Lower leg skin (tissue), 4 donors: ENCODE results near the gene ADD2. TPM values are rescaled to one million over a fixed set of nuclear protein-coding genes. Genes with fewer than 3 reads are reported as not detected.
"Not testable (repeated sequence)": the region's sequence is repeated elsewhere in the genome, so short reads cannot be mapped to it uniquely, and the experiment has no call there.

ENCODE experiments used
- DNase-seq, 2 donors: peaks; one replicate each; pipeline ENCODE4 v3.0.0-alpha.2; 2019; ENCODE audit warnings: low spot score in 2 of 2
- H3K4me3 ChIP-seq: fragments of 200-600 bp; sonication (generic); 2 replicates; pipeline ENCODE4 v1.5.1; 2017; ENCODE audit warnings: mild to moderate bottlenecking, low read depth; ENCODE audit not compliant: poor library complexity, severe bottlenecking
- POLR2A ChIP-seq, 2 donors: fragments of 450-650 bp; IDR thresholded peaks; one replicate each; pipeline ENCODE4 v1.6.1; 2016 to 2017; ENCODE audit warnings: antibody characterized with exemption in 2 of 2, mild to moderate bottlenecking in 1 of 2, moderate library complexity in 1 of 2
- WGBS, 2 donors: methylation state at CpG; one replicate each; pipeline ENCODE4 v1.1.5; 2018; 5-methylcytosine and 5-hydroxymethylcytosine counted together
- intact Hi-C: fragments of 100-400 bp; cut with DNase I; formaldehyde crosslinking; loops from one replicate; pipeline ENCODE4 v1.15.0; 2023; ENCODE audit warnings: low total_unique reads
- total RNA-seq, 4 donors: library from RNA; depleted of rRNA; stranded (reverse); fragments of >200 nt; gene quantifications; one replicate each; pipeline ENCODE4 v1.1.0, GENCODE V29; 2016
- TF ChIP-seq, protein P1 (sequence below), 3 donors: fragments of 450-650 bp; IDR thresholded peaks; one replicate each; pipeline ENCODE4 v1.5.1; 2016; ENCODE audit warnings: antibody characterized with exemption in 3 of 3, mild to moderate bottlenecking in 3 of 3, moderate library complexity in 2 of 3

The ADD2 gene
- total RNA-seq, 4 donors from 2014 or later = 0.17 to 1.2 (median 0.54) TPM

DNA sequence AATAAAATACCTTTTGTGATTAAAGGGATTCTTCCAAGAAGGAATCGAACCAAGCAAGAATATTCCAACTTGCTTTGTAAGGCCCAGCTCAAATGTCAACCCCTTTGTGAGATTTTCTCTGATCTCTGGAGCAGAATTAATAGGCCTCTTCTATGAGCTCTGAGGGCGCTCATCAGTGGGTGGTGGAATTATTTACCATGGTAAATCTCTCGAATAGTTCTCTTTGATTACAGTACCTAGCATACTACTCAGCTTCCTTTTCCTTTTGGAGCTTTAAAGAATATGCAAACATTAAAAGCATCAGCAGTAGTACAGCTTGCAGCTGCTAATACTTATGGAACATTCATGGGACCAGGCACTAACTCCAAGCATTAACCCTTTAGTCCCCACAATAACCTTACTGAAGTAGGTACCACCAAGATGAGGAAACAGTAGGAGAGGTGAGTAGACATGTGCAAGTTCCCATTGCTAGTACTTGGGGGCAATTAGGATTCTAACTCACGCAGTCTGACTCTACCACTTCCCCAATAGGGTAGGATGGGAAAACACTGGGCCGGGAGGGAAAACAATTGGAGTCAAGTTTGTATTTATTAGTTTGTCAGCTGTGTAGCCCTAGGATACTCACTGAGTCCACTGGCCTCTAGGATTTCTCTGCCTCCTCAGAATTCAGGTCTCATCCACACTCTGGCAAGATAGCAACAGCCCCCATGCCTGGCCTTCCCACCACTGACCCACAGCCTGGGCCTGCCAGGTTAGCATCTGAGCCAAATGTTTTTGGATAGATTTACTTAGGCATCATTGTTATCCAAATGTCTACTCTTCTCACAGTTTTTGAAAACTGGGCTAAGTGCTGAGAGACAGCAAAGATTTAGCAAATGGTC, 21.7 kb downstream of the ADD2 start:
- intact Hi-C loops = no loop called here
- WGBS, 2 donors = 55 to 64% methylated on average over 5 of the region's 5 CpGs
- DNase-seq = no peak
- no peak overlapping the region for H3K4me3 ChIP-seq
- TF ChIP-seq, protein P1, sequence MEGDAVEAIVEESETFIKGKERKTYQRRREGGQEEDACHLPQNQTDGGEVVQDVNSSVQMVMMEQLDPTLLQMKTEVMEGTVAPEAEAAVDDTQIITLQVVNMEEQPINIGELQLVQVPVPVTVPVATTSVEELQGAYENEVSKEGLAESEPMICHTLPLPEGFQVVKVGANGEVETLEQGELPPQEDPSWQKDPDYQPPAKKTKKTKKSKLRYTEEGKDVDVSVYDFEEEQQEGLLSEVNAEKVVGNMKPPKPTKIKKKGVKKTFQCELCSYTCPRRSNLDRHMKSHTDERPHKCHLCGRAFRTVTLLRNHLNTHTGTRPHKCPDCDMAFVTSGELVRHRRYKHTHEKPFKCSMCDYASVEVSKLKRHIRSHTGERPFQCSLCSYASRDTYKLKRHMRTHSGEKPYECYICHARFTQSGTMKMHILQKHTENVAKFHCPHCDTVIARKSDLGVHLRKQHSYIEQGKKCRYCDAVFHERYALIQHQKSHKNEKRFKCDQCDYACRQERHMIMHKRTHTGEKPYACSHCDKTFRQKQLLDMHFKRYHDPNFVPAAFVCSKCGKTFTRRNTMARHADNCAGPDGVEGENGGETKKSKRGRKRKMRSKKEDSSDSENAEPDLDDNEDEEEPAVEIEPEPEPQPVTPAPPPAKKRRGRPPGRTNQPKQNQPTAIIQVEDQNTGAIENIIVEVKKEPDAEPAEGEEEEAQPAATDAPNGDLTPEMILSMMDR (IDR thresholded peaks at IDR 0.05) = no peak

DNA sequence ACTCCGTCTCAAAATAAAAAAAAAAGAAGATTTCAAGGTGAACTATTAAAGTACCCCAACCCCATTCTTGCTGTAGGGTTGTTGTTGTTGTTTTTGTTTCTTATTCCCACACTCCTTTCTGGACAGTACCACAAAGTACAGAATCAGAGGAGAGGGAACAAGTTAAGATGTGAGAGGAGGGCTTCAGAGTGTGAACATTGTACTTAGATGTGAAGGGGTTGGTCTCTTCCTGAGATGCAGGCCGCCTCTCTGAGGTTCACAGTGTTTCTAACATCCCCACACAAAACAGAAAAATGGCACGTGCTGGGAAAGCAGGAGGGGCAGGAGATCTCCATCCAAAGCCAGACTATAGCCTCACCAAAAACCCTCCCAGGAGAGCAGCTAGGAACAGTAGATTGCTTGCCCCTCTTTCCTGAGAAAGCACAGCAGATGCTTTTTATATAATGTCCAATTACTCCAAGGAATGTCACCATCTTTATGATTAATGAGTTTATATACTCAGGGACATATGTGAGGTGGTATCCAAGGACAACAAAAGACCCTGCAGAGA, 22.6 kb downstream of the ADD2 start:
- WGBS, 2 donors = 76% methylated on average over 3 of the region's 3 CpGs
- DNase-seq = no peak
- TF ChIP-seq, protein P1 (IDR thresholded peaks at IDR 0.05) = no peak
- no peak for TF ChIP-seq POLR2A (IDR thresholded peaks at IDR 0.05)
- intact Hi-C loops = no loop called here
- no peak overlapping the region for H3K4me3 ChIP-seq

DNA sequence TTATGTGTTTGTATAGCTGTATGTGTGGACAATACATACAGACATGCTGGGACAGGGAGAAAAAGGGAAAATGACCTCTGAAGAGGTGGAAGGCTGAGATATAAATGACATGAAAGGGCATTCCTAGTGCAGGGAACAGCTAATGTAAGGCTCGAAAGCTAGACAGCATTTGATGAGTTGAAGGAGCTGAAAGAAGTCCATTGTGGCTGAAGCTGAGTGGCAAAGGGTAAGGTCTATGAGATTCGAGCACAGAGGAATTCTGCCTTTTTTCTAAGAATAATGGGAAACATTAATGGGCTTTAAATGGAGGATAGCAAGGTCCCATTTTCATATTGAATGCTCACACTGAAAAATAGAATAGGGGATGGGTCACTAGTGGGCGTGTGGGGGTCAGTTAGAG, 23.6 kb downstream of the ADD2 start:
- no peak for TF ChIP-seq POLR2A (IDR thresholded peaks at IDR 0.05)
- TF ChIP-seq, protein P1 (IDR thresholded peaks at IDR 0.05) = no peak
- intact Hi-C loops = no loop called here
- no peak for DNase-seq
- 77 to 83% methylated on average over 3 of the region's 3 CpGs for WGBS, 2 donors
- no peak overlapping the region for H3K4me3 ChIP-seq

DNA sequence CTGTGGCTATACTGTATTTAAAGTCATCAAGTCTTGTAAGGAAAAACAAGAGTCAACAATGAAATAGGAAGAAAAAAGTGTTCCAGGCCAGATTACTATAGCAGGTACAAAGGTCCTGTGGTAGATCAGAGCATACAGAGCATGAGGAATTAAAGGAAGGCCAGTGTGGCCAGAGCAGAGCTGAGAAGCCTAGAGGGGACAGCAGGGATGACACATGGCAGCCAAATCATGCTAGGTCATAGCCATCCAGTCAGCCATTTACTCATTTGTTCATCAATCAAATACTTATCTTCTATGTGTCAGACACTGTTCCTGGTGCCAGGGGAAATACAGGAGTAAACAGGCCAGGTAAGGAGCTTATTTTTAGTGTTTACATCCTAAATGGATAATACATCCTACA, 24.3 kb downstream of the ADD2 start:
- TF ChIP-seq, protein P1 (IDR thresholded peaks at IDR 0.05) = no peak
- DNase-seq = no peak
- intact Hi-C loops = no loop called here
- no peak overlapping the region for H3K4me3 ChIP-seq

DNA sequence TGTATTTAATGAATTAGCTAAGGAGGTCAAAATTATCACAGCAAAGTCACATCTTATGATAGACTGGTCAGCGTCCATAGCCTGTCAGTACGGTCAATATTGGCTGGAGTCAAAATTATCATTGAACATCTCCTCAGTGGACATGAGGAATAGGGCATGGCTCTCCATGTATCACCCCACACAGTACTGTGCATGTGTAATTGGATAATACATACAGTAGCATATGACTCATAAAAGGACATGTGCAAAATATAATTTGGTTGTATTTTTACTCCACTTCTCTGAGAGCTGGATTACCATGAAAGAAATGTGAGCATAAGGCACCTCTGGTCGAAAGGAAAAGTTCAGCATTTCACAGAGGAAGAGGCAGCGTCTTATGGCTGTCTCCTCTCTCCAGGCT, 24.9 kb downstream of the ADD2 start:
- H3K4me3 ChIP-seq = no peak overlapping the region
- WGBS, 2 donors = 74 to 84% methylated on average over 4 of the region's 4 CpGs
- no peak for DNase-seq
- no peak for TF ChIP-seq POLR2A (IDR thresholded peaks at IDR 0.05)
- TF ChIP-seq, protein P1 (IDR thresholded peaks at IDR 0.05) = no peak
- intact Hi-C loops = no loop called here

DNA sequence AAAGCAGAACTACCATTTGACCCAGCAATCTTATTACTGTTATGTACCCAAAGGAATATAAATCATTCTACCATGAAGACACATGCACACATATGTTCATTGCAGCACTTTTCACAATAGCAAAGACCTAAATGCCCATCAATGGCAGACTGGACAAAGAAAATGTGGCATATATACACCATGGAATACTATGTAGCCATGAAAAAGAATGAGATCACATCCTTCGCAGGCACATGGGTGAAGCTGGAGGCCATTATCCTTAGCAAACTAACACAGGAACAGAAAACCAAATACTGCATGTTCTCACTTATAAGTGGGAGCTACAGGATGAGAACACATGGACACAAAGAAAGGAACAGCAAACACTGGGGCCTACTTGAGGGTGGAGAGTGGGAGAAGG, 28.5 kb downstream of the ADD2 start:
- H3K4me3 ChIP-seq, DNase-seq, intact Hi-C loops: not testable (repeated sequence)
- WGBS, 2 donors = 95 to 100% methylated on average over 1 of the region's 1 CpG
